Stimulated activated CD8-positive, alpha-beta memory T cell treated with anti-CD3 and anti-CD28 coated beads, Interleukin-15, amount 100 ng/mL, for 24 hours (primary cell): ENCODE data around the gene KRTAP5-10.
"Not testable (repeated sequence)": the region's sequence is repeated elsewhere in the genome, so short reads cannot be mapped to it uniquely, and the experiment has no call there.

Experiments
- DNase-seq: peaks from one replicate; pipeline ENCODE4 v3.0.0-alpha.2; 2020; ENCODE audit warnings: low read depth

The KRTAP5-10 gene

GRCh38 chr11:71542879-71543777, 22.2 kb upstream of the KRTAP5-10 start:
- no peak for DNase-seq

DNA sequence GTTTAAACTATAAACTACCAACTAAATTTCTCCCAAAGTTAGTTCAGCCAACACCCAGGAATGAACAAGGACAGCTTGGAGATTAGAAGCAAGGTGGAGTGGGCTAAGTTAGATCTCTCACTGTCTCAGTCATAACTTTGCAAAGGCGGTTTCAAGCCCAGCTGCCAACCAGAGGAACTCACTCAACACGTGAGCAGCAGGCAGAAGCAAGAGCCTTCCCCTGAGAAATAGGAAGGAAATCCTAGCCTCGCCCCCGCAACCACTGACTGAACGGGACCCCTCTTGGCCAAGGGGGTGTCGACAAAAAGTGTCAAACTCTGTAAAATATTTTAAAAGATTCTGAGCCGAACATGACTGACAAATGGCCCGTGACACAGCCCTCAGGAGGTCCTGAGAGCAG, 21.5 kb upstream of the KRTAP5-10 start:
- no peak for DNase-seq

- no peak for DNase-seq
Observed at GRCh38 chr11:71544525-71545214, 20.7 kb upstream of the KRTAP5-10 start.

- DNase-seq: no peak
Observed at GRCh38 chr11:71545405-71545966, 19.9 kb upstream of the KRTAP5-10 start.

DNA sequence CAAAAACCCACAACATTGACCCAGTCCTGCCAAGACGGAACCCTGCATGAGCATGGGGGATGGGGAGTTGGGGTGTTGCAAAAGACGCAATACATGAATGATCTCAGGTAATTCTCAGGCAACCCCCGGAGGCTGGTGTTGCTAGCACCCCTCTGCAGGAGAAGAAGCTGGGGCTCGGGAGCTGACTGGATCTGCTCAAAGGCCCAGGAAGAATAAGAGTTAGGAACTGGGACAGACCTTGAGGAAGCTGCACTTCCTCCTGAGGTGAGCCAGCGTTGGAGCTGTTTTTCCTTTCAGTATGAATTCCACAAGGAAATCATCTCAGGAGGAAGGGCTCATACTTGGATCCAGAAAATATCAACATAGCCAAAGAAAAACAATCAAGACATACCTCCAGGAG, 17.2 kb upstream of the KRTAP5-10 start, which contains the start of gene KRTAP5-9:
Gene KRTAP5-9 (plus strand): TSS at position 301 of the 400 bp plus-strand sequence. CDS start 238 bp downstream, outside the sequence.
- no peak for DNase-seq

DNA sequence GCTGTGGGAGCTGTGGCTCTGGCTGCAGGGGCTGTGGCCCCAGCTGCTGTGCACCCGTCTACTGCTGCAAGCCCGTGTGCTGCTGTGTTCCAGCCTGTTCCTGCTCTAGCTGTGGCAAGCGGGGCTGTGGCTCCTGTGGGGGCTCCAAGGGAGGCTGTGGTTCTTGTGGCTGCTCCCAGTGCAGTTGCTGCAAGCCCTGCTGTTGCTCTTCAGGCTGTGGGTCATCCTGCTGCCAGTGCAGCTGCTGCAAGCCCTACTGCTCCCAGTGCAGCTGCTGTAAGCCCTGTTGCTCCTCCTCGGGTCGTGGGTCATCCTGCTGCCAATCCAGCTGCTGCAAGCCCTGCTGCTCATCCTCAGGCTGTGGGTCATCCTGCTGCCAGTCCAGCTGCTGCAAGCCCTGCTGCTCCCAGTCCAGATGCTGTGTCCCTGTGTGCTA, 16.6 kb upstream of the KRTAP5-10 start:
- DNase-seq: no peak

- no peak for DNase-seq
Observed at GRCh38 chr11:71551711-71552110, 13.7 kb upstream of the KRTAP5-10 start.

DNA sequence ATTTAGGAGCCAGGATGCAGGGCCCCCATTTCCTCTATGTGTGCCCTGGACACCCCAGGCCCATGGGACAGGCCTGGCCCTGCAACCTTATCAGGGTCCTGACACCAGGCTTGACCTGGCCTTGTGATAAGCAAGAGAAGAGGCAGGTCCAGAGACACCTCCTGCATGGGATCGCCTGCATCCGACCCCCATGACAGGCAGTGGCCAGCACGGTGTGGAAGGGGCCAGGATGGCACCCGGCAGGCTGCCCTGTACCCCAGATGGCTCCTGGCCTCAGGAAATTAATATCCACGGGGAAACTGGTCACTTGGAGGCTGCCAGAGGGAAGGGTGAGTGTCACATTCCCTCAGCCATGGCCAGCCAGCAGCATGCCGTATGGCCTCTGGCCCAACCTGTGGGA, 10.4 kb upstream of the KRTAP5-10 start:
- no peak for DNase-seq

DNA sequence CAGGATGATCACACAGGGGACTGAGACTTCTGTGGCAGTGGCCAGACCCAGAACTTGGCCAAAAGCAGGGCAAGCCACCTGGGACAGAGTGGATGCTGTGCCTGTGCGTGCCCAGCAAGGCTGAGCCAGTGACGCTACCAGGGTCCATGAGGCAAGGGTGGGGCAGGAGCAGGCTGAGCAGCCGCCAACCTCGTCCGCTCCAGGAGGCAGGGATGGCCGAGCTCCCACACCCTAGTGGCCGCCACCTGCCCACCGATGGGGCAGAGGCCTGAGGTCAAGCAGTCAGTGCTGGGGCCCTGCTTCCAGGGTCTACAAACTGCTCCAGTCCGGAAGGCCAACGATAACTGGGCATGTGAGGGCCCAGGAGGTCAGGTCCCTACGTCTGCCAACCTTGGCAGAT, 9.9 kb upstream of the KRTAP5-10 start:
- no peak for DNase-seq

DNA sequence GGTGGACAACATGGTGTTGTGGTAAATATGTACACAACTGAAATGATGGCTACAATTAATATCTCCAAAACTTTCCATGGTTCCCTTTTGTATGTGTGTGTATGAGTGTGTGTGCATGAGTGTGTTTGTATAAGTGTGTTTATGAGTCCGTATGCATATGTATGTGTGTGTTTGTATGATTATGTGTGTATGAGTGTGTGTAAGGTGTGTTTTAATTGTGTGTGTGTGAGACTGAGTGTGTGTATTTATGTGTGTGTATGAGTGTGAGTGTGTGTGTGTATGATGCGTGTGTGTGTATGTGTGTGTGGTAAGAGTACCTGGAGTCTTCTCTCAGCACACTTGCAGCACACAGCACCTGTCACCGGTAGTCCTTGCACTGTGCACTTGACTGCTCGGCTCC, 9.3 kb upstream of the KRTAP5-10 start:
- DNase-seq: no peak

- no peak for DNase-seq
Observed at GRCh38 chr11:71557257-71557656, 8.1 kb upstream of the KRTAP5-10 start.

GRCh38 chr11:71558996-71559395, 6.4 kb upstream of the KRTAP5-10 start:
- DNase-seq: no peak

GRCh38 chr11:71562120-71562519, 3.2 kb upstream of the KRTAP5-10 start:
- no peak for DNase-seq

GRCh38 chr11:71563406-71563805, 2.0 kb upstream of the KRTAP5-10 start:
- DNase-seq: no peak

GRCh38 chr11:71564430-71564829, 933 bp upstream of the KRTAP5-10 start:
- no peak for DNase-seq

GRCh38 chr11:71566081-71566620, 788 bp downstream of the KRTAP5-10 start:
- no peak for DNase-seq

DNA sequence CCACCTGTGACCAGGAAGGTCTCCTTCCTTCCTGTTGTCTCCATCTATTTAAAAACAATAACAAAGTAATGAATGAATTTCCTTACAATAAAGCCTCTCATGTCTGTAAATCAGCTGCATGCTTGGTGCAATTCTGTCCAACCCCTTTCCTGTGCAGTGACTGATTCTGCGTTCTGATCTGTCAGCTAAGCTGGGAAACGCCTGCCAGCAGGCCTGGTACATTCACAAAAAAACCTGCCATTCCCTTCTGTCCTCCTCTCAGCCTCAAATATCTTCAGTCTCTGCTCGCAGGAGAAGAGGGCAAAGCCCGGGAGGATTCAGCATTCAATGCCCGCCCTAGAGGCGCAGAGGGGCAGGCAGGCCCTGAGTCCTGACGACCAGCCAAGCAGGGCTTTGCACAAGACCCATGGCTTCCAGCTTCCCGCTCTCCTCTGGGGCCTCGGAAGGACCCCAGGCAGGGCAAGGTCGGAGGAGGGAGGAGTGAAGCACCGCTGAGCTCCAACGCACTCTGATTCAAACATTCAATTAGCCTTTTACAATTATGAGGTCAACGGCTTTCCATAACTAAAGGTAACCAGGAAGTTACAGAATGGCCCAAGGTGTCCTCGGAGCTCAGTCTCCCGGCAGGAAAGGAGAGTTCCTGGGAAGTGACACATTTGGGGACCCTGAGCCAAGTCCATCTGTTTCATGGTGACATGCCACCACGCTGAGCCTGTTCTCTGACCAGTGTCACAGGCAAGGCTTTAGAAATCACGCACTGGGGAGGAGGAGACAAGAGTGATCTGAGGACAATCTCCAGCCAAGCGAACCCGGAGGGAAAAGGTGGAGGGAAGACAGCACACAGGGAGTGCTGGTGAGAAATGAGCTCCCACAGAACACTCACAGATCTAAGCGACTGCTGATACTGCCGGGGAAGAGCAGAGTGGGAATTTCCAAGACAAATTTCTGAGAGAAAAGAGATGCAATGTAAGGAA, 1.6 kb downstream of the KRTAP5-10 start:
- not testable (repeated sequence) for DNase-seq

GRCh38 chr11:71567633-71568032, 2.3 kb downstream of the KRTAP5-10 start:
- not testable (repeated sequence) for DNase-seq

DNA sequence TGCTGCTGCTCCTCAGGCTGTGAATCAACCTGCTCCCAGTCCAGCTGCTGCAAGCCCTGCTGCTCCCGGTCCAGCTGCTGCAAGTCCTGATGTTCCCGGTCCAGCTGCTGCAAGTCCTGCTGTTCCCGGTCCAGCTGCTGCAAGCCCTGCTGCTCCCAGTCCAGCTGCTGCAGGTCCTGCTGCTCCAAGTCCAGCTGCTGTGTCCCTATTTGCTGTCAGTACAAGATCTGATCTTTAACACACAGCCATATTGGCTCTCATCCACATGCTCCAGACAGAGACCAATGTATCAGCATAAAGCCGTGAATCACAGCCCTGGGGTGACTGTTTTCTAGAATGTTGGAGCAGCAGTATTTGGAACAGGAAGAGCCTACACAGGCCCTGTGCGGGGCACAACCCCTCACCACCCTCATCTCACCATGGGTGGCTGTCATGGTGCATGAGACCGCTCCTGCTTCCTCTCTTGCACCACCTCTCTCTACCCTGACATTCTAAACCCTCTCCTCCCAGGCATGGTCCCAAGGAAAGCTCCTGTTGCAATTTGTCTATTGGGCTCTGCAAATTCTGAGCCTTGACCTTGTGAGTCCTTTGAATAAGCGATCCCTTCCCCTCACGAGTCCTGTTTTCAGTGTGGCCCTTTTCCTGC, 3.5 kb downstream of the KRTAP5-10 start:
- no peak for DNase-seq

GRCh38 chr11:71571101-71571850, 5.9 kb downstream of the KRTAP5-10 start:
- DNase-seq: not testable (repeated sequence)
